NB4 (cell line): ENCODE results near the gene ATP10A.

Experiments
- POLR2A ChIP-seq: IDR thresholded peaks from 2 replicates; pipeline ENCODE4 v1.6.1; 2011; ENCODE audit warnings: mild to moderate bottlenecking; ENCODE audit not compliant: insufficient read length; ENCODE audit errors: extremely low read depth
- TF ChIP-seq, protein P1 (sequence below): IDR thresholded peaks from one replicate; pipeline ENCODE4 v1.5.1; 2012; ENCODE audit warnings: low read depth, low read length
- TF ChIP-seq, protein P2 (sequence below): IDR thresholded peaks from 2 replicates; pipeline ENCODE4 v1.6.1; 2011; ENCODE audit warnings: low read depth, low read length

DNA sequence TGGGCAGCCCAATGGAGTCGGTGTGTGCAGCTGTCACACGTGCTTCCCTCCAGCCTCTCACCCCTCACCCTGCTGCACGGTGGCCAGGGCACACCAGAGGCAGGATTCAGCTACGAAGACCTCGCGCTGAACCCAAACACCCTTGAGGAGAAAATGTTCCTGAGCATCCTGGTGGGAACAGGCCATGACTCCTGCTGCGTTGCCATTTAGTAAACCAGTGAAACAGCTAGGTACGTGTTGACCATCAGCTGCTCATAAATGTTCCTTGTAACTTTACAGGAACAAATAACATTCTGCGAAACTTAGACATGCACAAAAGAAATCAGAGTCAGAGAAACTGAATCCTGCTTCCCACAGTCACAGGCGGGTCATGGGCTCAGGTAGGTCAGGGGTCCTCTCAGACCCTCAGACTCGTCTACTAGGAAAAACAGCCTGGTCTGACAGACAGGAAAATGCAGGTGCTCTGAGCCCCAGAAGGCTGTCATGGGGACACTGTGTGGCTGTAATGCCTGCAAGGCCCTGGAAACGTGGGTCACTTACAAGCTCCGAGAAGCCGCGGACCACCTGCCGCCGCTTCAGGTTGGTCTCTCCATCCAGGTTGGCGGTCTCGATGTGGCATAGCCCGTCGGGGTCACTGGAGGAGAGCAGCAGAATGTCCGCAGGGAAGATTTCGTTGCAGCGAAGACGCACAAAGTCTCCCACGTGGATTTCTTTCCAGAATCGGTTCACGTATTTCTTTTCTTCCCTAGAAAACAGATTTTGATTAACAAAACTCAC lies 82.5 kb downstream of the ATP10A start:
- no peak for TF ChIP-seq POLR2A
- TF ChIP-seq, protein P1, sequence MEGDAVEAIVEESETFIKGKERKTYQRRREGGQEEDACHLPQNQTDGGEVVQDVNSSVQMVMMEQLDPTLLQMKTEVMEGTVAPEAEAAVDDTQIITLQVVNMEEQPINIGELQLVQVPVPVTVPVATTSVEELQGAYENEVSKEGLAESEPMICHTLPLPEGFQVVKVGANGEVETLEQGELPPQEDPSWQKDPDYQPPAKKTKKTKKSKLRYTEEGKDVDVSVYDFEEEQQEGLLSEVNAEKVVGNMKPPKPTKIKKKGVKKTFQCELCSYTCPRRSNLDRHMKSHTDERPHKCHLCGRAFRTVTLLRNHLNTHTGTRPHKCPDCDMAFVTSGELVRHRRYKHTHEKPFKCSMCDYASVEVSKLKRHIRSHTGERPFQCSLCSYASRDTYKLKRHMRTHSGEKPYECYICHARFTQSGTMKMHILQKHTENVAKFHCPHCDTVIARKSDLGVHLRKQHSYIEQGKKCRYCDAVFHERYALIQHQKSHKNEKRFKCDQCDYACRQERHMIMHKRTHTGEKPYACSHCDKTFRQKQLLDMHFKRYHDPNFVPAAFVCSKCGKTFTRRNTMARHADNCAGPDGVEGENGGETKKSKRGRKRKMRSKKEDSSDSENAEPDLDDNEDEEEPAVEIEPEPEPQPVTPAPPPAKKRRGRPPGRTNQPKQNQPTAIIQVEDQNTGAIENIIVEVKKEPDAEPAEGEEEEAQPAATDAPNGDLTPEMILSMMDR: no peak
- TF ChIP-seq, protein P2, sequence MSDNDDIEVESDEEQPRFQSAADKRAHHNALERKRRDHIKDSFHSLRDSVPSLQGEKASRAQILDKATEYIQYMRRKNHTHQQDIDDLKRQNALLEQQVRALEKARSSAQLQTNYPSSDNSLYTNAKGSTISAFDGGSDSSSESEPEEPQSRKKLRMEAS: no peak
